Stimulated activated CD4-positive, alpha-beta T cell treated with anti-CD3 and anti-CD28 coated beads, Interleukin-15, amount 100 ng/mL, for 24 hours (primary cell): Measurements from ENCODE around the gene FKRP.
A peak's percentile ranks its signal among the peaks of the same experiment; 100 is the strongest.

Source experiments
- DNase-seq: peaks from one replicate; pipeline ENCODE4 v3.0.0-alpha.2; 2020

FKRP gene

DNA sequence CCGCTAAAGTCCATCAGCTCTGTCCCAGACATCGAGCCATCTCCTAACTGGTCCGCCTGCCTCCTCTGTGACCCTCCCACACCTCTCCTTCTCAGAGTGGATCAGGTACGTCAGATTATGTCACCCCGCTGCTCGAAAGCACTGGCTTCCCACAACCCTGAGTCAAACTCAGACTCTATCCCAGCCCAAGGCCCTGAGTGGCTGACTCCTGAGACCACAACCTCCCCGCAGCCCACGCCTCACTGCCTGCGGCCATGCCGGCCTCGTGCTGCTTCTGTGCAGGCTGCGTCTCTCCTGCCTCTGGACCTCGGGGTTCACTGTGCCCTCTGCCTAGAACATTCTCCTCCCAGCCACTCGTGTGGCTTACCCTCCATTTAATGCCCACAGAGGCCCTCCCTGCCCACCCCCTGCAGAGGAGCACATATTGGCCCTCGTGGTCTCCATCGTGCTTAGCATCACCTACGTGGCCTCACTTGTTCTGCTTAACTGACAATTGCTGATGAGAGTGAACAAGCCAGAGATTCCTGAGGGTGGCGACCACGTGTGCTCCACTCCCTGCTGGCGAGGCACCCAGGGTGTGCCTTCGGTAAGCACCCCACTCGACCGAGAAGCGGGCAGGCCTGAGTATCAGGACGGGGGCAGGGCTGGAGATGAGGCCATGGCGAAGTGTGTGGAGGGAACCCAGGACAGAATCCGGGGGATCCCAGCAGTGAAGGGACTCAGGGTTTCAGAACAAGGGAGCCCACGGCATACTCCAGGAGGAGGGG, 13.5 kb upstream of the FKRP start:
- DNase-seq: no peak

DNA sequence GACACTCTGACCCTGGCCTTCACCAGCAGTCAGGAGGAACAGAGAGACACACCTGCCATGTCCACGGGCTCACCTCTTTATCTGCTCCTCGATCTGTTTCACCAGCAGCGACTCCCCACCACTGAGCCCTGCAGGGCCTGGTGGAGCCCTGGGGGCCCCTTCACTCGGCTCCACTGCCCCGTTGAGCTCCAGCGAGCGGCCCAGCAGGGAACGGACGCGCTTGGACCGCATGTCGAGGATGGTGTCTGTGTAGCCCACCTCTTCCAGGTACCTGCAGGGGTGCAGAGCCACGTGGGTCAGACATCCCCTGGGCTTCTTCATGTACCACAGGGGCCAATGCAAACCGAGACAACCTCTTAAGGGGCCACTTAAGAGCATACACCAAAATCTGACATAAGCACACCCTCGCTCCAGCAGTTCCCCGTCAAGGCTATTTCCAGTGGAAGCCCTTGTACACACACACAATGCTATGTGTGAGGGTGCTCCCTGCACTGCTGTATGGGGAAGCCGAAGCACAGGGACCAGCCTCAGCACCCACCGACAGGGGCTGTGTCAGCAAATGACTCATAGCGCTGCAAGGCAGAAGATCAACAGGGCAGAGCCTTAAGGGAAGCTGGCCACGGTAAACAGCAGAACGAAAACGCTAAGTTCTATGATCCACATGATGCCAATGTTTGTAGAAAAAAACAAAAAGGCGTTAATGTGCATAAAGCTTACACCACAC, 12.7 kb upstream of the FKRP start:
- no peak for DNase-seq

DNA sequence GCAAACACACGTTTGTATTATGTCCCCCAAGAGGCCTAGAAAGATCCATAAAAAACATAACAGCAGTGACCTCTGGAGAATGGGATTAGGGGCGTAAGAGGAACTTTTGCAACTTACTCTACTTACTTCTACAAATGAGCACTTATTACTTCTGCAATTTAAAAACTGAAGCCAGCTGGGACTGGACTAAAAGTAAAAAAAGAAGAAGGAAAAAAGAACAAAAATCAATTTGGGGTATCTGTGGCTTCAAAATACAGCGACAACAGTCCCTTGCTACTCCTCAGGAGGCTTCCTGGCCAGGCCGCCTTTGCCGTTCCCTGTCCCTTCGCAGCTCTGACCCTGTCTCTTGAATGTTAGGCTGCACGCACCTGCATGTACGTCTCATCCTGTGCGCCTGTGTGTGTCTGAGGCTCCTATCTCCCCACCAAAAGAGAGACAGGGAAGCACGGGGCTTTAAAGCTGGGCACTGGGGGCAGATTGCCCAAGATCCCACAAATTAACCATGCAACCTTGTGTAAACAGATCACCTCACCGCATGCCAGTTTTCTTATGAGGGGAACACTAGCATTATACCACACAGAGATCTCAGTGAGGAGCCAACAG, 12.1 kb upstream of the FKRP start:
- DNase-seq: no peak

DNA sequence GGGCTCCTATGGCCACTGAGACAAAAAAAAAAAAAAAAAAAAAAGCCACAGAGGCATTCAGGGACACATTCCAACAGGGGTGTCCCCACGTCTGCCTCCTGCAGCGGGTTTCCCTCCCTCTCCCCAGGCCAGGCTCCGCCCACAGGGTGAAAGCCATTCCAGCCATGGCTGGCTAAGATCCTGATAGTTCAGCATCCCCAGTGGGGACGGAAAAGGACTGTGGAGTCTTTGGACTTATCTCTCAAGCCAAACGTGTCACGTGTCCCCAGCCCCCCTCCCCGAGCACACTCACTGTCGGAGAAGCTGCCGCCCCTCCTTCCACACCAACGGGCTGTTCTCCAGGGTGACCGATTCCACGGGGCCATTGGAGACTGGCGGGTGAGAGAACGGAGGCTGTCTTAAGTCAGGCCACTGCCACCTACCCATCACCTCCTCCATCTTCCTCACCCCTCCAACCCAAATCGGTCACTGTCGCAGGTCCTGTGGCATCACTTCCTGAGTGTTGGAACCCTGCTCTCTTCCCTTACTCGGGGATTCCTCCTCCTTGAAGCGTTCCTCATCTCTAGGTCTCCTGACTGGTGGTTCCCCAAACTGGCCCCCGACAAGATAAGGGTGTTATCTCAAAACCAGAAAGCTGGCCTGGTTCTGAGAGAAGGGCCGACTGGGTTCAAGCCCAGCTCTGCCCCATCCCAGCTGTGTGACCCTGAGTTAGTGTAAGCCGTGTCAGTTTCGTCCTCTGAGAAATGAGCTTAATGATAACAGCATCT, 9.1 kb upstream of the FKRP start:
- DNase-seq: no peak

DNA sequence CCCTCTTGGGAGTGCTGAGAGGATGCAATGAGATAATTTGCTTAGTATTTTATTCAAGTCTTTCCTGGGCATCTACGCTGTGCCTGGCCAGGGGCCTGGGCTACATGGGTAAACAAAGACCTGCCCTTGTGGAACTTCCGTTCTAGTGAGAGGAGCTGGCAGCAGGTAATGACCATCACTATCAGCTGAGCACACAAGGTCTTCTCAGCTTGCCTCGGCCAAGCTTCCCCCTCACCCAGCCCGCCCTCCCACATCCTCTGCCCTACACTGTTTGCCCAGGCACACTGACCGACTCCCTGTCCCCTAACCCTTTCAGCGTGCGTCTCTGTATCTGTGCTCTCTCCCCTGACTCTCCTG, 8.6 kb upstream of the FKRP start:
- no peak for DNase-seq

DNA sequence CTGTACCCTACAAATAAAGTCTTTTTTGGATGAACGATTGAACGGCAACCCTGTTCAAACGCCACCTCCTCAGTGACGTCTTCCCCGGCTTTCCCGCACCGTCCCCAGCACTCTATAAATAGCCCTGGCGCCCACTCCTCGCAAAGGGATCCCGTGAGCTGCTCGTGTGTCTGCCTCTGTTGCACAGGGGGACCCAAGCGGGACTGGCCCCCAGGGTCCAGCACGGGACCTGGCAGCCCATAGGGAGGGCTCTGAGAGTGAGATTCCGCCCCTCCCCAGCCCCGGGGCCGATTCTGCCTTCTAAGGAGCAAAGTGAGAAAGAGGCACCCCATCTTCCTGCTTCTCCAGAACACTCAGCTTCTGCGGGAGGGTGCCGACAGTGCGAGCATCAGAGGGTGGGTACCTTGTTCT, 8.1 kb upstream of the FKRP start:
- DNase-seq: no peak

DNA sequence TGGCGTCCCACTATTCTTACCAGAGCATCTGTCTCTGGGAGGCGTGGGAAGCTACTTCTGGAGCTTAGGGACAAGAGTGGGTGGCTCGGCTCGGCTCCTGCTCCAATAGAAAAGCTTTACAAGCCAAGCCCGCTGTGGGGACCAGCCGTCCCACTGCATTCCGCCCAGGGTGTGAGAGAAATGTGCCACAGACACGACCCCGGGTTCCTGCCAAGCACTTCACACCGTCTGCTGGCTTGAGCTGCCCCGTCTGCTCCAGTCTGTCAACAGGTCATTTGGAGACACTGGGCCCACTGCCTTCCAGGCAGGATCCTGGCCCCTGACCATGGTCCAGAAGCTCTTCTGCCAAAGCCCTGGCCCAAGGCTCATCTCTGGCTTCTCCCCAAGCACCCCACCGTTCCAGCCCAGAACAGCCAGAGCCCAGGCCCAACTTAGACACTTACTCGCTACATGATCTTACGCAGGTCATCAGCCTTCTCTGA, 6.5 kb upstream of the FKRP start:
- DNase-seq: no peak

DNA sequence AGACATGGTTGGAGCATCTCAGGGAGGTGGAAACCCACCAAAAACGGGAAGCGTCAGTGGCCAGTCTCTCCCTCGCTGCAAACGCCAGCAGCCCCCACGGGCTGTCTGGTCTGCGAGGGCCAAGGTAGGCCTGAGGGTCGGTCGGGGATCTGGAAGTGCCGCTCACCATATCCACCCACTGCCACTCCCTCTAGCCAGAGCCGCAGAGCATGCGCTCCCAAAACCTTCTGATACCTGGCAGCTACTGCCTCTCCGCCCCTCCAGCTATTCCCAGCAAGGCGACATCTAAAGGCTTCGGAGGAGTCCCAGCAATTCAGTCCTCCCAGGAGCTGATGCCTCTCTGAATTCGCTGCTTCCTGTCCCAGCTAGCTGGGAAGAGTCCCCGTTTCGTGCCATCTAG, 4.4 kb upstream of the FKRP start:
- DNase-seq: no peak

DNA sequence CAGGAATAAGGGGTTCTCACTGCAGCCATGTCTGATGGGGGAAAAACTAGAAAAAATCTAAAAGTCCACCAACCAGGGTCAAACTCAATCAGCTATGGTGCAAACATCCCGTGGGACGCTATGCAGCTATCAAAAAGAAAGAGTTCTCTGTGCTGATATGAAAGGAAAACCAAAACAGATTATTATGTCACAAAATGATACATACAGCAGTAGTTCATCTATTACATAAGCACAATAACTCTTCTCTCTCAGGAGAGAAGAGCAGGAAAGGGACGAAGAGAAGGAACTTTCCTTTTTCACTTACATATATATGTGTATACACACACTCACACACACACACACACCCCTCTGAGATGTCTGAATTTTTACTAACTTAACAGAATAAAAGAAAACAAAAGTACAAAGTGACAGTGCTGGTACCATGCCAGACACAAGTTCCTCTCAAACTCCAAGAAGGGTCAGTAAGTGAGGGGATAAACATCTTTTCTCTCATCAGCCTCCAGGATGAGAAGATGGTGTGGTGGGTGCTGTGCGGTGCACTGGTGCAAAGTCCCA, 2.9 kb upstream of the FKRP start:
- DNase-seq: no peak

DNA sequence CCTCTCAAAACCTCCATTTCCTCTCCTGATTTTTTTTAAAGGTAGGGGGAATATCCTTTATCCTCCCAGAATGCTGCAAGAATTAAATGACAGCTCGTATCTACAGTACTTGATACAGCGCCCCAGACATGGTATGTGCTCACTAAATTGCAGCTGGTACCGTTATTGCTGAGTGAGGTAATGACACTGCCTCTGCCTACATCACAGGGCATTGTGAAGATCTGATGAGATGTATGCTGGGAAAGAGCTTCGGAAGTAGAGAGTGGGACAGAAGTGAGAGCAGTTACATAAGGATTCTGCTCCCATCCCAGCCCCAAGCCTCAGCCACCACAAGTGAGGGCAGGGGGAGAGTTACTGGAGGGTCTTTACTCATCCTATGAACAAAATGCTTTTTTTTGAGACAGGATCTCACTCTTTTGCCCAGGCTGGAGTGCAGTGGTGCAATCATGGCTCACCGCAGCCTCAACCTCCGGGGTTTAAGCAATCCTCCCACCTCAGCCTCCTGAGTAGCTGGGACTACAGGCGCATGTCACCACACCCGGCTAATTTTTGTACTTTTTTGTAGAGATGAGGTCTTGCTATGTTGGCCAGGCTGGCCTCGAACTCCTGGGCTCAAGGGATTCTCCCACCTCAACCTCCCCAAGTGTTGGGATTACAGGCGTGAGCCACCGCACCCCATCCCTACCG, 1.7 kb upstream of the FKRP start:
- DNase-seq: no peak

DNA sequence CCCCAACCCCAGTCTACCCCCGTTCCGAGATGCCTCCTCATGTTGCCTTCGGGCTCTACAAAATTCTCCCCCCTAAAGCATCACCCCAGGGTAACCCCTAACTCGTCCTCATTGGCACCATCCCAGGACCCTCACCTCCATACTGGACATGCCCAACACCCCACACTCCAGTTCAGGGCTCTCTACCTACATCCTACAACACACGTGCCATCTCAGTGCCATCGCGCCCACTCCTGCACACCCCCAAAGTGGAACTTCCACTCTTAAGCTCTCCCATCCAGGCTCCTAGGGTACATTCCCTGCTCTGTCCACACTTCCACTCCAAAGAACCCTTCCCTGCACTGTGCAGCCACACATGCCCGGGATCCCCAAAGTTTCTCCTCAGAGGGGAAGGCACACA, 827 bp upstream of the FKRP start:
- no peak for DNase-seq

DNA sequence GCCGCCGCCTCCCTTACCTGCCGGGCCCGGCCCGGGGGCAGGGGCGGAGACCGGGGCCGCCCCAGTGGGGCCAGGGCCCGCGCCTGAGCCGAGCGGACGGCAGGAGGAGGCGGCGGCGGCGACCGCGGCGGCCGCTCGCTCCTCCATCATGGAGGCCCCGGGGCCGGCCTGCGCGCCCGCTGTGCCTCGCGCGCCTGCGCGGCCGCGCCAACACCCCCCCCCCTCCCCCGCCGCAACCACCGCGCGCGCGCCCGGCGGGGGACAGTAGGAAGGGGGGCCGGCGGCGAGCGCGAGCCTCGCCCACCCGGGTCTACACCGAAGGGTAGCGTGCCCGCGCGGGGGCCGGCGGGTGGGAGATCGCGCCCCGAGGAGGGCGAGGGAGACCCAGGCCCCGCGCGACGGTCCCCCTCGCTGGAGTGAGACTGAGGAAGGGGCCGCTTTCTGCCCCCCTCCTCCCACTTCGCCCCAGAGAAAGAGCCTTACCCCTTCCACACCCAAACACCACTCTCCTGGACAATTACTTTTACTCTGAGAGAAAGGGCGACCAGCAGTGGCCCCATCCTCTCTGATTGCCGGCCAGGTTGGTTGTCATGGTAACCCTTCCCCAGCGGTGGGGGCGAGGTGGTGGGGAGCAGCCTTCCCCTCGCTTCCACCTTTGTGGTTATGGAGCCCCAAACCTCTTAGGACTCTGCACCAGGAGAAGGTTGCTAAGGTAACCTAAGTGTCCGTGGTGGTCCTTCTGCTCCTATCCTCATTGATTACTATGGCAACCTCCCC, 612 bp downstream of the FKRP start, which contains the start of gene STRN4:
Gene STRN4 (minus strand): TSS at position 170 of the 777 bp plus-strand sequence. CDS start 20 bp downstream, at position 150.
- peak; percentile 67 for DNase-seq

DNA sequence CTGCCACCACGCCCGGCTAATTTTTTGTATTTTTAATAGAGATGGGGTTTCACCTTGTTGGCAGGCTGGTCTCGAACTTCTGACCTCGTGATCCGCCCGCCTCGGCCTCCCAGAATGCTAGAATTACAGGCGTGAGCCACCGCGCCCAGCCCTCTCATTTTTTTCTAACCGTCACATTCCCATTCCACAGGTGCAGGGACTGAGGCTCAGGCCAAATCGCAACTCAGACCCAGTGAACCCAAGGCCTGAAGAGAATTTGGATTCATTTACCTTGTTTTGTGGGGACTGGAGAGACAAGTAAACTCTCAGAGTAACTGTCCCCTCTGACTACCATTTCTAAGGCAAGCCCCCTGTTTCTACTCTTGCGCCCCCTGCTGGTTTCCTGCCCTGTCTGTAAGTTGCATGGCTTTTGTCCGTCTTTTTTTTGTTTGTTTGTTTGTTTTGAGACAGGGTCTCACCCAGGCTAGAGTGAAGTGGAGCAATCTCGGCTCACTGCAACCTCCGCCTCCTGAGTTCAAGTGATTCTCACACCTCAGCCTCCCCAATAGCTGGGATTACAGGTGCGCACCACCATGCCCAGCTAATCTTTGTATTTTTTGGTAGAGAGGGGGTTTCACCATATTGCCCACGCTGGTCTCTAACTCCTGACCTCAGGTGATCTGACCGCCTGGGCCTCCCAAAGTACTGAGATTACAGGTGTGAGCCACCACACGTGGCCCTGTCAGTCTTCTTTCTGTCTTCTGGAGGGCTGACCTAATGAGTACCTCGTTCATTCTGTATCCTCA, 2.7 kb downstream of the FKRP start:
- DNase-seq: peak; percentile 87

DNA sequence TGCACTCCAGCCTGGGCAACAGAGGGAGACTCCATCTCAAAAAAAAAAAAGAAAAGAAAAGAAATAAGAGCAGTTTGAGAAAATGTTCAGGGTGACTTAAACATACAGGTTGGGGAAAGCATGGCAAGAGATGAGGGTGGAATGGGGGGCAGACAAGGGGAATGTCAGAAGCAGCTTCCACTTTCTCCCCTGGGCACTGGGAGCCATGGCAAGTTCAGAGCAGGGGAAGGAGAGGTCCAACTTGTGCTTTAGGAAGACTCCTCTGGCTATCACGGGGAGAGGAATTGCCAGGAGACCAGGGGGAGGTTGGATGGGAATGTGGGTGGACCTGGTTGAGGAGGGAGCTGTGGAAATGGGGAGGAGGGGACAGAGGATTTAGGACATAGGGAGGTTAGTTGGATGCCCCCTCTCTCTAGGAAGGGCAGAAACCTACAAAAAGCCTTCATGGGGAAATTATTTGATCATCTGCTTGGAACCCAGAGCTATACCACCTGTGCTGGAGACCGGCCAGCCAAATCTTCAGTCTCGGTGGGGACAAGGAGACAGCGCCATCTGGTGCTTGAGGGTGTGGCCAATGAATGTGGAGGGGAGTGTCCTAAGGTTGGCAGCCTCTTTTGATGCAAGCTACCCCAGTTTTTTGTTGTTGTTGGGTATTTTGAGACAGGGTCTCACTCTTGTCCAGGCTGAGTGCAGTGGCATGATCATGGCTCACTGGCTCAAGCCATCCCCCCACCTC, 7.7 kb downstream of the FKRP start:
- peak; percentile 74 for DNase-seq

DNA sequence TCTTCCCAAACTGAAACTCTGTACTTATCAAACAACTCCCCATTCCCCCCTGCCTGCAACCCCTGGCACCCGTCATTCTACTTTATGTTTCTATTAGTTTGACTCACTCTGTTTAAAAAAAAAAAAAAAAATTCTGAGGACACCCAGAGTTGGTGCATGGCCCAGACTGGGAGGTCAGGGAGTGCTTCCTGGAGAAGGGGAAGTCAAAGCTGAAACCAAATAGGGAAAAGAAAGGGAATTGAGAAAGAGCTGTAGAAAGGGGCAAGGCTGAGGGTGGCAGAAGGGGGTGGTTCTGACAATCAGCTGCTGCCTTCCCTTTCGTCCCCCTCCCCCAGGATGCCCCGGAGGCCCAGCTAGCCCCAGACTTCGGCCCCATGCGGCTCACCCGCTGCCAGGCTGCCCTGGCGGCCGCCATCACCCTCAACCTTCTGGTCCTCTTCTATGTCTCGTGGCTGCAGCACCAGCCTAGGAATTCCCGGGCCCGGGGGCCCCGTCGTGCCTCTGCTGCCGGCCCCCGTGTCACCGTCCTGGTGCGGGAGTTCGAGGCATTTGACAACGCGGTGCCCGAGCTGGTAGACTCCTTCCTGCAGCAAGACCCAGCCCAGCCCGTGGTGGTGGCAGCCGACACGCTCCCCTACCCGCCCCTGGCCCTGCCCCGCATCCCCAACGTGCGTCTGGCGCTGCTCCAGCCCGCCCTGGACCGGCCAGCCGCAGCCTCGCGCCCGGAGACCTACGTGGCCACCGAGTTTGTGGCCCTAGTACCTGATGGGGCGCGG, 9.4 kb downstream of the FKRP start:
- no peak for DNase-seq

DNA sequence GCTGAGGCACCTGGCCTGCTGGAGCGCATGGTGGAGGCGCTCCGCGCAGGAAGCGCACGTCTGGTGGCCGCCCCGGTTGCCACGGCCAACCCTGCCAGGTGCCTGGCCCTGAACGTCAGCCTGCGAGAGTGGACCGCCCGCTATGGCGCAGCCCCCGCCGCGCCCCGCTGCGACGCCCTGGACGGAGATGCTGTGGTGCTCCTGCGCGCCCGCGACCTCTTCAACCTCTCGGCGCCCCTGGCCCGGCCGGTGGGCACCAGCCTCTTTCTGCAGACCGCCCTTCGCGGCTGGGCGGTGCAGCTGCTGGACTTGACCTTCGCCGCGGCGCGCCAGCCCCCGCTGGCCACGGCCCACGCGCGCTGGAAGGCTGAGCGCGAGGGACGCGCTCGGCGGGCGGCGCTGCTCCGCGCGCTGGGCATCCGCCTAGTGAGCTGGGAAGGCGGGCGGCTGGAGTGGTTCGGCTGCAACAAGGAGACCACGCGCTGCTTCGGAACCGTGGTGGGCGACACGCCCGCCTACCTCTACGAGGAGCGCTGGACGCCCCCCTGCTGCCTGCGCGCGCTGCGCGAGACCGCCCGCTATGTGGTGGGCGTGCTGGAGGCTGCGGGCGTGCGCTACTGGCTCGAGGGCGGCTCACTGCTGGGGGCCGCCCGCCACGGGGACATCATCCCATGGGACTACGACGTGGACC, 10.1 kb downstream of the FKRP start:
- DNase-seq: no peak

DNA sequence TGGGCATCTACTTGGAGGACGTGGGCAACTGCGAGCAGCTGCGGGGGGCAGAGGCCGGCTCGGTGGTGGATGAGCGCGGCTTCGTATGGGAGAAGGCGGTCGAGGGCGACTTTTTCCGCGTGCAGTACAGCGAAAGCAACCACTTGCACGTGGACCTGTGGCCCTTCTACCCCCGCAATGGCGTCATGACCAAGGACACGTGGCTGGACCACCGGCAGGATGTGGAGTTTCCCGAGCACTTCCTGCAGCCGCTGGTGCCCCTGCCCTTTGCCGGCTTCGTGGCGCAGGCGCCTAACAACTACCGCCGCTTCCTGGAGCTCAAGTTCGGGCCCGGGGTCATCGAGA, 10.7 kb downstream of the FKRP start:
- DNase-seq: no peak

DNA sequence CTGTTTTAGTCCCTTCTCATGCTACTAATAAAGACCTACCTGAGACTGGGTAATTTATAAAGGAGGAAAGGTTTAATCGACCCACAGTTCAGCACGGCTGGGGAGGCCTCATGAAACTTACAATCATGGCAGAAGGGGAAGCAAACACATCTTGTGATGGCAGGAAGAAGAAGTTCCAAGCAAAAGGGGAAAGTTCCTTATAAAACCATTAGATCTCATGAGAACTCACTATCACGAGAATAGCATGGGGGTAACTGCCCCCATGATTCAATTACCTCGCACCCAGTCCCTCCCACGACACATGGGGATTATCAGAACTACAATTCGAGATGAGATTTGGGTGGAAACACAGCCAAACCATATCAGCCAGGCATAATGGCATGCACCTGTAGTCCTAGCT, 13.3 kb downstream of the FKRP start:
- DNase-seq: no peak
